Central memory CD8-positive, alpha-beta T cell (primary cell): ENCODE results near the gene MAGI3.
"Not testable (repeated sequence)": the region's sequence is repeated elsewhere in the genome, so short reads cannot be mapped to it uniquely, and the experiment has no call there.

Experiments
- ATAC-seq: fragments of 150-1000 bp; cut with Tn5 transposase; replicated peaks from 2 replicates; pipeline ENCODE4 v1.10.0; 2022; ENCODE audit warnings: mild to moderate bottlenecking, moderate FRiP score, moderate number of reproducible peaks; ENCODE audit not compliant: poor library complexity, severe bottlenecking; ENCODE audit errors: extremely low read depth
- DNase-seq, 2 donors: peaks; one replicate each; pipeline ENCODE4 v3.0.0; 2021; ENCODE audit warnings: low spot score in 2 of 2
- H3K27ac Mint-ChIP-seq: one replicate; pipeline ENCODE4 v1.8.0; 2022; ENCODE audit warnings: low read depth, mild to moderate bottlenecking, moderate library complexity, mixed read lengths
- H3K27me3 Mint-ChIP-seq: one replicate; pipeline ENCODE4 v1.8.0; 2022; ENCODE audit warnings: mixed read lengths
- H3K36me3 Mint-ChIP-seq: one replicate; pipeline ENCODE4 v1.8.0; 2022; ENCODE audit warnings: mild to moderate bottlenecking, moderate library complexity, mixed read lengths; ENCODE audit not compliant: insufficient read depth
- H3K4me1 Mint-ChIP-seq: one replicate; pipeline ENCODE4 v1.8.0; 2022; ENCODE audit warnings: mixed read lengths
- H3K4me3 Mint-ChIP-seq: one replicate; pipeline ENCODE4 v1.8.0; 2022; ENCODE audit warnings: mild to moderate bottlenecking, moderate library complexity, mixed read lengths
- H3K9me3 Mint-ChIP-seq: one replicate; pipeline ENCODE4 v1.8.0; 2022; ENCODE audit warnings: mixed read lengths

Gene MAGI3

DNA sequence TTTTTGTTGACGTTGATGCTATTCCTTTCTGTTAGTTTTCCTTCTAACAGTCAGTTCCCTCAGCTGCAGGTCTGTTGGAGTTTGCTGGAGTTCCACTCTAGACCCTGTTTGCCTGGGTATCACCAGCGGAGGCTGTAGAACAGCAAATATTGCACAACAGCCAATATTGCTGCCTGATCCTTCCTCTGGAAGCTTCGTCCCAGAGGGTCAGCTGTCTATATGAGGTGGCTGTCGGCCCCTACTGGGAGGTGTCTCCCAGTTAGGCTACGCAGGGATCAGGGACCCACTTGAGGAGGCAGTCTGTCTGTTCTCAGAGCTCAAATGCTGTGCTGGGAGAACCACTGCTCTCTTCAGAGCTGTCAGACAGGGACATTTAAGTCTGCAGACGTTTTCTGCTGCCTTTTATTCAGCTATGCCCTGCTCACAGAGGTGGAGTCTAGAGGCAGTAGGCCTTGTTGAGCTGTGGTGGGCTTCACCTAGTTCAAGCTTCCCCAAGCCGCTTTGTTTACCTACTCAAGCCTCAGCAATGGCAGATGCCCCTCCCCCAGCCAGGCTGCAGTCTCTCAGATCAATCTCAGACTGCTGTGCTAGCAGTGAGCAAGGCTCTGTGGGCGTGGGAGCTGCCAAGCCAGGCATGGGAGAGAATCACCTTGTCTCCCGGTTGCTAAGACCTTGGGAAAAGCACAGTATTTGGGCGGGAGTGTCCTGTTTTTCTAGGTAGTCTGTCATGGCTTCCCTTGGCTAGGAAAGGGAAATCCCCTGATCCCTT is 88.3 kb downstream of the MAGI3 start:
- peaks cover 41% of the 10 kb centered on the region for H3K9me3 Mint-ChIP-seq
- ATAC-seq, H3K27ac Mint-ChIP-seq, H3K4me3 Mint-ChIP-seq, DNase-seq, H3K36me3 Mint-ChIP-seq, H3K4me1 Mint-ChIP-seq: not testable (repeated sequence)
- peaks cover 41% of the 10 kb centered on the region for H3K27me3 Mint-ChIP-seq

DNA sequence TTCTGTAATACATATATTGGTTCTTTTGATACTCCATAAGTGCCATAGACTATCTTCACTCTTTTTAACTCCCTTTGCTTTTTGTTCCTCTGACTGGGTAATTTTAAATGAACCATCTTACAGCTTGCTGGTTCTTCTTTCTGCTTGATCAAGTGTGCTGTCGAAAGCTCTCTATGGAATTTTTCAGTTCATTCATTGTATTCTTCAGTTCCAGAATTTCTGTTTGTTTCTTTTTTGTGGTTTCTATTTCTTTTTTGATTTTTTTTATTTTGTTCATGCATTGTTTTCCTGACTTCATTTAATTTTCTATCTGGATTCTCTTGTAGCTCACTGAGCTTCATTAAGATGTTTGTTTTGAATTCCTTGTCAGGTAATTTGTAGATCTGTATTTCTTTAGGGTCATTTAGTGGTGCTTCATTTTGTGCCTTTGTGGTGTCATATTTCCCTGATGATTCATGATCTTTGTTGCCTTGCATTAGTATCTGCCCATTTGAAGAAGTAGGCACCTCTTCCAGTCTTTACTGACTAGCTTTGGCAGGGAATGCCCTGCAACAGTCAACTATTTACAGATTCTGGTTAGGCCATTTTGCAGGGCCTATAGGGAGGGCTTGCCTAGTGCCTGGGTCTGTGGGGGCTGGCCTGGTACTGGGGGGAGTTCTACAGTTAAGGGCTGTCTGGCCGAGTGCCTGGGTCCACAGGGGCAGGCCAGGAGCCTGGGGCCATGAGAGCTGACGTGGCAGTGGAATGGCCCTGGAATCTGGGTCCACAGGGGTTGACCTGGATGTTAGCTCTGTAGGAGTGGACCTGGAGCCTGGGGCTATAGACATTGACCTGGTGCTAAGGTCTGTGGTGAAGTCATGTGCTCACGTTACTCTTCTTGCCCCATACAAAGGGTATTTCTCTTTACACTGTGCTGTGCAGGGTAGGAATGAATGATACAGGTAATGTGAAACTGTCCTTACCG is 89.7 kb downstream of the MAGI3 start:
- H3K36me3 Mint-ChIP-seq = no peaks in the 10 kb centered on the region
- H3K27ac Mint-ChIP-seq = no peak overlapping the region

DNA sequence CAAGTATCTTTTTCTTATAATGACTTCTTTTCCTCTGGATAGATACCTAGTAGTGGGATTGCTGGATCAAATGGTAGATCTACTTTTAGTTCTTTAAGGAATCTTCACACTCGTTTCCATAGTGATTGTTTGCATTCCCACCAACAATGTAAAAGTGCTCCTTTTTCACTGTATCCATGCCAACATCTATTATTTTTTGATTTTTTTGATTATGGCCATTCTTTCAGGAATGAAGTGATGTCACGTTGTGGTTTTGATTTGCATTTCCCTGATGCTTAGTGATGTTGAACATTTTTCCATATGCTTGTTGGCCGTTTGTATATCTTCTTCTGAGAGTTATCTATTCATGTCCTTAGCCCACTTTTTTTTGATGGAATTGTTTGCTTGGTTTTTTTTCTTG is 94.8 kb downstream of the MAGI3 start:
- not testable (repeated sequence) for ATAC-seq, H3K4me3 Mint-ChIP-seq, H3K36me3 Mint-ChIP-seq, DNase-seq, H3K27ac Mint-ChIP-seq, H3K4me1 Mint-ChIP-seq
- peaks cover 26% of the 10 kb centered on the region for H3K9me3 Mint-ChIP-seq
- H3K27me3 Mint-ChIP-seq = peaks cover 33% of the 10 kb centered on the region

More for the DNA sequence above, 89.7 kb downstream of the MAGI3 start:
- H3K27me3 Mint-ChIP-seq = peaks cover 40% of the 10 kb centered on the region
- H3K4me3 Mint-ChIP-seq = no peak overlapping the region
- ATAC-seq (no peak), DNase-seq (no peak)
- H3K4me1 Mint-ChIP-seq = no peaks in the 10 kb centered on the region
- H3K9me3 Mint-ChIP-seq = peaks cover 30% of the 10 kb centered on the region

DNA sequence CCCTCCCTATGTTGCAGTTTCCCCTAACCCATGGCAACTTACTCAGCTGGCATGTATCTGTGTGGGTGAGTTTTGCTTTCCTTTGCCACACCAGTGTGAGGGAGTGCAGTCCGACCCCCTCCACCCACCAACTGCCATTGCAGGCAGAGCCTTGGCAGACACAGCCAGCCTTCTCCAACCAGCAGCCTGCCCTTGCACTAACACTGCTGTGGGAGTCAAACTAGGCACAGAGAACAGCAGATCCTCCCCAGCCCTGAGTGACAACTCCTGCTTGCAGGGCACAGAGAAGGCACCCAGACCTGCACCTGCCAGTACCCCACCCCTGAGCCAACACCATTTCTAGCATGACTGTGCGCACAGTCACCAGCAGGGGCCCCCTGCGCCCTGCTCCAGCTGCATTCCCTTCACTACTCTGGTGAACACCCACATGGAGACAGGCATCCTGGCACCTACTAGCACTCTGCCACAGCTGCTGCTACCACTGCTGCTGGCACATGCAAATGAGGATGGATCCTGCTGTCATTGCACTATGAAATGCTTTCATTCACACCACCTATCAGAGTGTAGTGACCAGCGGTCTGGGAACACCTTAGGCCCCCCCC is 98.4 kb downstream of the MAGI3 start:
- H3K36me3 Mint-ChIP-seq = no peaks in the 10 kb centered on the region
- peaks cover 39% of the 10 kb centered on the region for H3K9me3 Mint-ChIP-seq
- peaks cover 51% of the 10 kb centered on the region for H3K27me3 Mint-ChIP-seq
- no peak overlapping the region for H3K4me3 Mint-ChIP-seq
- ATAC-seq (no peak), DNase-seq (no peak)
- no peaks in the 10 kb centered on the region for H3K4me1 Mint-ChIP-seq
- no peak overlapping the region for H3K27ac Mint-ChIP-seq

GRCh38 chr1:113490384-113490783 is 100.1 kb downstream of the MAGI3 start:
- Mint-ChIP-seq H3K36me3 (no peaks in the 10 kb centered on the region), H3K4me3 (no peak overlapping the region), H3K27me3 (peaks cover 42% of the 10 kb centered on the region), H3K9me3 (peaks cover 32% of the 10 kb centered on the region), H3K4me1 (no peaks in the 10 kb centered on the region), H3K27ac (no peak overlapping the region)
- ATAC-seq = no peak
- no peak for DNase-seq

GRCh38 chr1:113493533-113493932 is 103.2 kb downstream of the MAGI3 start:
- Mint-ChIP-seq H3K4me1 (no peaks in the 10 kb centered on the region), H3K4me3 (no peak overlapping the region), H3K27me3 (peaks cover 28% of the 10 kb centered on the region), H3K9me3 (peaks cover 25% of the 10 kb centered on the region), H3K27ac (no peak overlapping the region), H3K36me3 (no peaks in the 10 kb centered on the region)
- ATAC-seq (no peak), DNase-seq (no peak)

DNA sequence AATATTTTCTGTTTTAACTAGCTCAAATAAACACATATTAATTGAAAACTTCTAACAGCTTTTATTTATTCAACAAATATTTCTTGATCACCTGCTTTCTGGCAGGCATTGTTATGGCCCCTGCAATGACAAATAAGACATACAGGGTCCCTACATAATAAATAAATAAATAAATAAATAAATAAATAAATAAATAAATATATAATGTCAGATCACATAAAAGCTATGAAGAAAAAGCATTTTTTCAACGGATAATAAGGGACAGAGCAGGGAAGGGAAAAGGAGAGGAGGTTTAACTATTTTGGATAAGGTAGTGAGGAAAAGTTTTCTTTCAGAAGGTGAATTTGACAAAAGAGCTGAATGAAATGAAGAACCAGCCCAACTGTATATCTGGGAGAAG is 115.0 kb downstream of the MAGI3 start:
- H3K4me1 Mint-ChIP-seq = no peaks in the 10 kb centered on the region
- no peak overlapping the region for H3K27ac Mint-ChIP-seq
- DNase-seq (no peak), ATAC-seq (no peak)
- H3K9me3 Mint-ChIP-seq = peaks cover under 1% of the 10 kb centered on the region
- H3K27me3 Mint-ChIP-seq = no peaks in the 10 kb centered on the region
- no peak overlapping the region for H3K4me3 Mint-ChIP-seq
- no peaks in the 10 kb centered on the region for H3K36me3 Mint-ChIP-seq

DNA sequence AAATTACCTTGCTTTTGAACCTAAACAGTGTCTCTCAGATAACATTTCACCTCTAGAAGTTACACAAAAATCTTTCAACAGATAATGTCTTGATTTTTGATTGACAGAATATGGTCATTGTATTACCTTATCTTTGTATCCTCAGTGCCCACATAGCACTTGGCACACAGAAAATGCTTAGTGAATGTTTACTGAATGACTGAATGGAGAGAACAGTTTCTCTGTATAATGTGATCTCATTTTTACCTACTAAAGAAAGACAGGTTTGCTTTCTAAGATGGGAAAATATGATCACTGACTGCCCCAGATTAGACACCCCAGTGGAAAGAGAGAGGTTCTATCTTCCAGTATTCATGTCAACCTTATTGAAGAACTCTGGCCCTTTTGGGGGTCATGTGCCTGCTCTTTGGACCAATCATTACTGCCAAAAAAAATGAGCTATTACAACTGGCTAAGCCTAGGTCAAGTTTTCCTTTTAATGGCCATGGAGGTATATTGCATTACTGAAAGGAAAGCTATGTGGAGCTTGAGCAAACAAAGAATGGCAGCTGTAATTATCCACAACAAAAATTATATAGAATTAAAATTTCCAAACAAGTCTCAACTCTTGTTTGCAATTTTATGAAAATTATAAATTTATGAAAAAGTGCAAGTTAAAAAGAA is 117.4 kb downstream of the MAGI3 start:
- Mint-ChIP-seq H3K9me3 (peaks cover 7% of the 10 kb centered on the region), H3K4me3 (no peak overlapping the region), H3K4me1 (no peaks in the 10 kb centered on the region), H3K27me3 (no peaks in the 10 kb centered on the region), H3K36me3 (no peaks in the 10 kb centered on the region), H3K27ac (no peak overlapping the region)
- DNase-seq (no peak), ATAC-seq (no peak)

DNA sequence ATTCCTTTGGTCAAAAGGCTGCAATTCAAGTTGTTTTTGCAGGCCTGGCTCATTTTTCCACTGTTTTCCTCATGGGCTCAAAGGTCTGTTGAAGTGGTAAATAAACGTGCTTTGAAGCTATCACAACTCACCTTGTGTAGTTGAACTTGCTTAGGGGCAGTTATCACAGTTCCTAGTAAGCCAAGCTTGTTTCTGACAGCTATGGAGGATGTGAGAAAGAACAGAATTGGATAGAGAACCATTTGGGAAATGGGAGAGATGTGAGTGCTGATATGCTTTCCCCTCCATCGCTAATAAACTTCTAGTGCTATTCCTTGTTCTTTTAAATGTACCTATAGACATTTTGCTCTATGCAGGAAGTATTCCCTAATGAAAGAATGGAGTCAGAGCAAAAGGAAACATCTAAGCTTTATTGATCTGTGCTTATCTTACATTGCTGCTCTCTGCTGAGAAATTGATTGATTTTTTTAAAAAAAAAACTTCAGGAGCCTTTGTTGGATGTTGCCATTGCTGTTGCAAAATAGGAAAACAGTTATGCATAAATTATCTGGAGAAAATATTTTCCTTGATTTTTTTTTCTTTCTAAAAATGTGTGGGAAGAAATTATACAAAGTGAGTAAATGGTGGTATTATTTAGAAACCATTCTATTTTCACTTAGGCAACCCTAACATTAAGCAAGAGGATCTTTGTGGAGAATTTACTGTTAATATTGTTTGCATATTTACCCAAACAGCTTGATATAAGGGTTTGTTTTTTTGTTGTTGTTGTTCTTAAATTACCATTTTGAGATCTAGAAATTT is 118.2 kb downstream of the MAGI3 start:
- H3K4me3 Mint-ChIP-seq = no peak overlapping the region
- peaks cover 7% of the 10 kb centered on the region for H3K9me3 Mint-ChIP-seq
- no peaks in the 10 kb centered on the region for H3K4me1 Mint-ChIP-seq
- no peak overlapping the region for H3K27ac Mint-ChIP-seq
- no peak for ATAC-seq
- H3K27me3 Mint-ChIP-seq = no peaks in the 10 kb centered on the region
- H3K36me3 Mint-ChIP-seq = no peaks in the 10 kb centered on the region
- DNase-seq = no peak

DNA sequence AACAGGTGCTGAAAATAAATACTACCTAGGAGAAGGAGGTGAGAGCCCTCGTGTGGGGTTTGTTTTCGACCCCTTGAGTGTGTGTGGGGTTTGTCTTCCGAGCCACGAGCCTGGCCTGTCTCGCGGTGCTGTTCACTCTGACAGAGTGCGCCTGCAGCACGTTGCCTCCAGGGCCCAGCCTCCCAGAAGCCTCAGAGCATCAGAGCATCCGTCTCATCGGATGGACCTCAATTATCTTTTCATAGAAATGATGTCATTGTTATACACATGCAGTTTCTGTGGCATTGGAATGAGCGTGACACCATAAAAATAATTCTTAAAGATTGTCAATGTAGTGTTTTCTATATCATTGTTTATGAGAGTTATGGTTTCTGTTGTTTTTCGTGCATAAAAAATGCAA is 119.5 kb downstream of the MAGI3 start:
- H3K27me3 Mint-ChIP-seq, DNase-seq, H3K9me3 Mint-ChIP-seq, H3K4me1 Mint-ChIP-seq, ATAC-seq, H3K36me3 Mint-ChIP-seq, H3K4me3 Mint-ChIP-seq, H3K27ac Mint-ChIP-seq: not testable (repeated sequence)

GRCh38 chr1:113511269-113511668 is 121.0 kb downstream of the MAGI3 start:
- H3K27ac Mint-ChIP-seq = no peak overlapping the region
- no peak for DNase-seq
- no peak for ATAC-seq
- no peaks in the 10 kb centered on the region for H3K4me1 Mint-ChIP-seq
- no peak overlapping the region for H3K4me3 Mint-ChIP-seq
- peaks cover 7% of the 10 kb centered on the region for H3K9me3 Mint-ChIP-seq
- H3K27me3 Mint-ChIP-seq = no peaks in the 10 kb centered on the region
- H3K36me3 Mint-ChIP-seq = peaks cover 2% of the 10 kb centered on the region

GRCh38 chr1:113515498-113515897 is 125.2 kb downstream of the MAGI3 start:
- Mint-ChIP-seq H3K27me3 (no peaks in the 10 kb centered on the region), H3K9me3 (peaks cover 5% of the 10 kb centered on the region), H3K4me3 (no peak overlapping the region), H3K27ac (no peak overlapping the region), H3K4me1 (no peaks in the 10 kb centered on the region), H3K36me3 (peaks cover 2% of the 10 kb centered on the region)
- DNase-seq = no peak
- ATAC-seq = no peak
